Stomach (tissue), 9 donors: ENCODE results near the gene SIVA1. TPM values are rescaled to one million over a fixed set of nuclear protein-coding genes. Genes with fewer than 3 reads are reported as not detected.
A peak's percentile ranks its signal among the peaks of the same experiment; 100 is the strongest.

ENCODE experiments used
- DNase-seq, 2 donors: peaks; one replicate each; pipeline versions ENCODE4 v3.0.0 to v3.0.0-alpha.2; 2013 to 2019
- H3K27ac ChIP-seq, 5 donors: fragments of 200-600 bp in 4 of 5; sonication (generic) in 4 of 5; one replicate each; pipeline ENCODE4 v1.5.1; 2013 to 2019; ENCODE audit warnings: mild to moderate bottlenecking in 1 of 5, moderate library complexity in 1 of 5
- H3K27me3 ChIP-seq, 3 donors: fragments of 200-600 bp; sonication (generic); one replicate each; pipeline ENCODE4 v1.5.1; 2017 to 2019; ENCODE audit warnings: mixed run types in 1 of 3
- H3K36me3 ChIP-seq, 4 donors: fragments of 200-600 bp; sonication (generic); 1 replicate in 3 of 4; 2 replicates in 1 of 4; pipeline ENCODE4 v1.5.1; 2016 to 2019
- H3K4me1 ChIP-seq, 4 donors: fragments of 200-600 bp; sonication (generic); one replicate each; pipeline ENCODE4 v1.5.1; 2016 to 2019
- H3K4me3 ChIP-seq, 4 donors: fragments of 200-600 bp; sonication (generic) in 3 of 4; one replicate each; pipeline ENCODE4 v1.5.1; 2016 to 2019; ENCODE audit warnings: mild to moderate bottlenecking in 1 of 4
- H3K9me3 ChIP-seq, 4 donors: fragments of 200-600 bp; sonication (generic); one replicate each; pipeline ENCODE4 v1.5.1; 2016 to 2019
- EP300 ChIP-seq: sonication (generic); formaldehyde crosslinking; IDR thresholded peaks from one replicate; pipeline ENCODE4 v1.6.1; 2017; ENCODE audit warnings: antibody characterized with exemption
- POLR2A ChIP-seq, 4 donors: fragments of 450-650 bp; IDR thresholded peaks; one replicate each; pipeline ENCODE4 v1.6.1; 2016; ENCODE audit warnings: antibody characterized with exemption in 4 of 4, control low read depth in 2 of 4, mild to moderate bottlenecking in 1 of 4, moderate library complexity in 1 of 4
- POLR2AphosphoS5 ChIP-seq, 3 donors: sonication (generic); formaldehyde crosslinking; IDR thresholded peaks; one replicate each; pipeline ENCODE4 v1.6.1; 2016; ENCODE audit warnings: antibody characterized with exemption in 3 of 3
- WGBS, 5 donors: extraction: QIAGEN DNeasy Blood & Tissue Kit in 3 of 5; methylation state at CpG; one replicate each; pipeline versions ENCODE4 v1.1.5 to v1.1.7; 2013 to 2018; 5-methylcytosine and 5-hydroxymethylcytosine counted together
- intact Hi-C: fragments of 100-400 bp; cut with DNase I; formaldehyde crosslinking; loops from one replicate; pipeline ENCODE4 v1.15.1; 2023; ENCODE audit warnings: low total_unique reads
- polyA plus RNA-seq, 3 donors: library from polyadenylated mRNA; stranded (reverse); fragments of 200-250 nt; gene quantifications; one replicate each; pipeline ENCODE4 v1.2.3, GENCODE V29; 2013
- total RNA-seq, 5 donors: library from RNA; depleted of rRNA; stranded (reverse); fragments of >200 nt; gene quantifications; one replicate each; pipeline versions ENCODE4 v1.1.0 to v1.2.3, GENCODE V29; 2014 to 2016
- TF ChIP-seq, protein P1 (sequence below), 7 experiments: fragments of 450-650 bp in 4 of 7; fragments of 200-600 bp in 3 of 7; sonication (generic) in 3 of 7; IDR thresholded peaks; one replicate each; pipeline ENCODE4 v1.5.1; 2016 to 2019; ENCODE audit warnings: antibody characterized with exemption in 7 of 7, control low read depth in 2 of 7, mild to moderate bottlenecking in 1 of 7
- donor health status: healthy with polysubstance abuse.
- donor health status: Bipolar disorder and iron deficiency.
- donor health status: healthy.

The SIVA1 gene
- total and polyA plus RNA-seq, 8 donors, result 73.3 to 366 (median 230) TPM

- Histone ChIP-seq H3K4me1 (peaks cover 42 to 60% (median 51%) of the 10 kb centered on the region in 4 donors), H3K4me3 (peak overlapping the region; percentile 64 to 99 (median 92)), H3K27me3 (no peaks in the 10 kb centered on the region), H3K9me3 (no peaks in the 10 kb centered on the region), H3K27ac (peak overlapping the region; percentile 84 to 92 (median 91)), H3K36me3 (peaks cover 27 to 36% (median 36%) of the 10 kb centered on the region in 4 donors)
- 1 to 2% (median 1%) methylated on average over 13 to 30 of the region's 30 CpGs for WGBS, 5 donors
- intact Hi-C loops, result no loop called here
- DNase-seq, result no peak
- TF ChIP-seq, protein P1, sequence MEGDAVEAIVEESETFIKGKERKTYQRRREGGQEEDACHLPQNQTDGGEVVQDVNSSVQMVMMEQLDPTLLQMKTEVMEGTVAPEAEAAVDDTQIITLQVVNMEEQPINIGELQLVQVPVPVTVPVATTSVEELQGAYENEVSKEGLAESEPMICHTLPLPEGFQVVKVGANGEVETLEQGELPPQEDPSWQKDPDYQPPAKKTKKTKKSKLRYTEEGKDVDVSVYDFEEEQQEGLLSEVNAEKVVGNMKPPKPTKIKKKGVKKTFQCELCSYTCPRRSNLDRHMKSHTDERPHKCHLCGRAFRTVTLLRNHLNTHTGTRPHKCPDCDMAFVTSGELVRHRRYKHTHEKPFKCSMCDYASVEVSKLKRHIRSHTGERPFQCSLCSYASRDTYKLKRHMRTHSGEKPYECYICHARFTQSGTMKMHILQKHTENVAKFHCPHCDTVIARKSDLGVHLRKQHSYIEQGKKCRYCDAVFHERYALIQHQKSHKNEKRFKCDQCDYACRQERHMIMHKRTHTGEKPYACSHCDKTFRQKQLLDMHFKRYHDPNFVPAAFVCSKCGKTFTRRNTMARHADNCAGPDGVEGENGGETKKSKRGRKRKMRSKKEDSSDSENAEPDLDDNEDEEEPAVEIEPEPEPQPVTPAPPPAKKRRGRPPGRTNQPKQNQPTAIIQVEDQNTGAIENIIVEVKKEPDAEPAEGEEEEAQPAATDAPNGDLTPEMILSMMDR (IDR thresholded peaks at IDR 0.05), result no peak
- TF ChIP-seq POLR2AphosphoS5 (IDR thresholded peaks at IDR 0.05) (no peak), EP300 (no peak), POLR2A (IDR thresholded peaks at IDR 0.05) (no peak)
Measured at GRCh38 chr14:104753528-104754212, 723 bp downstream of the SIVA1 start.

DNA sequence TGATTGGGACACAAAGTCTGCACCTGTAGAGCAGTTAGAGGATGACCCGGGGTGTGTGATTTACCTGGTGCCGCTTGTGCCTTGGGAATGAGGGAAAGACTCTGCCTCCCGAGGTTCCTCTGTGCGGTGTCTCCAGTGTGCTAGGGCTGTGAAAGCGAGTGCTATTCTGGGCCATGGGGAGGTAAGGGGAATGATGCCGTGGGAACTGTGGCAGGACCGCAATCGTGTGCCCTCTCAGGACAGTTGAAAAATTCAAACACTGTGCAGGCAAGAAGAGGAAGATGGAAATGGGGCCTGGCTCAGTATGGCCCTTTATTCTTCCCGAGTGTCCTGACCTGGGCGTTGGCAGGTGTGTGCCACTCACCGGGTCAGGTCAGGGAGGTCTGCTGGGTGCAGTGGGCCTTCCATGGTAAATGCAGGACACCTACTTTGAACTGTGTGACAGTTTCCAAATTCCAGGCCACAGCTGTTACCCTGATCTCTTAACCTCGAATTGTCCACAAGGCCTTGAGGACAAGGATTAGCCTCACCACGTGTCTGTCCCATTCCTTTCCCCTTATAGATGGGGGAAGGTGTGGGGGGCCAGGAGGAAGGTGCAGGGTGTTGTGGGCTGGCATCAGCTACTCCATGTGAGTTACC, 1.4 kb downstream of the SIVA1 start:
- Histone ChIP-seq H3K27ac (peak overlapping the region in 2 of 5 donors; percentile 92), H3K9me3 (no peaks in the 10 kb centered on the region), H3K36me3 (peaks cover 34 to 43% (median 43%) of the 10 kb centered on the region in 4 donors), H3K27me3 (no peaks in the 10 kb centered on the region), H3K4me3 (peak overlapping the region; percentile 64 to 99 (median 92)), H3K4me1 (peaks cover 39 to 53% (median 44%) of the 10 kb centered on the region in 4 donors)
- WGBS, 5 donors, result 36 to 49% (median 46%) methylated on average over 13 of the region's 13 CpGs
- intact Hi-C loops, result no loop called here
- DNase-seq, result no peak
- TF ChIP-seq POLR2AphosphoS5 (IDR thresholded peaks at IDR 0.05), result no peak
- TF ChIP-seq, protein P1 (IDR thresholded peaks at IDR 0.05), result no peak
- no peak for TF ChIP-seq POLR2A (IDR thresholded peaks at IDR 0.05)
- TF ChIP-seq EP300, result no peak

DNA sequence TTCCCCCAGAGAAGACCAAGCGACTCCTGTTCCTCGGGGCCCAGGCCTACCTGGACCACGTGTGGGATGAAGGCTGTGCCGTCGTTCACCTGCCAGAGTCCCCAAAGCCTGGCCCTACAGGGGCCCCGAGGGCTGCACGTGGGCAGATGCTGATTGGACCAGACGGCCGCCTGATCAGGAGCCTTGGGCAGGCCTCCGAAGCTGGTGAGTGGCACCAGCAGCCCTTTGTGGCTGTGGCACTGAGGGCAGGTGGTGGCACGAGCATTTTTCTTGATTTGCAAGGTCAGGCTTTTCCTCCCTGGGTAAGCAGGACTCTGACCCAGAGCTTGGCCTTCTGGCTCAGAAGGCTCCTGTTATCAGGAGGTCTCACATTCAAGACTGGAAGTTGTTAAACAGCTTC, 2.7 kb downstream of the SIVA1 start:
- H3K27ac ChIP-seq, result no peak overlapping the region
- intact Hi-C loops, result no loop called here
- DNase-seq, result no peak
- H3K36me3 ChIP-seq, result peaks cover 40 to 56% (median 56%) of the 10 kb centered on the region in 4 donors
- peaks cover 32 to 44% (median 37%) of the 10 kb centered on the region in 4 donors for H3K4me1 ChIP-seq
- H3K9me3 ChIP-seq, result no peaks in the 10 kb centered on the region
- no peaks in the 10 kb centered on the region for H3K27me3 ChIP-seq
- H3K4me3 ChIP-seq, result no peak overlapping the region
- TF ChIP-seq POLR2AphosphoS5 (IDR thresholded peaks at IDR 0.05) (peak in 1 of 3 donors; percentile 5), POLR2A (IDR thresholded peaks at IDR 0.05) (no peak)
- TF ChIP-seq, protein P1 (IDR thresholded peaks at IDR 0.05), result no peak
- WGBS, 5 donors, result 36 to 64% (median 49%) methylated on average over 6 to 11 of the region's 11 CpGs

- H3K27ac ChIP-seq, result no peak overlapping the region
- H3K27me3 ChIP-seq, result no peaks in the 10 kb centered on the region
- no peak for TF ChIP-seq EP300
- TF ChIP-seq, protein P1 (IDR thresholded peaks at IDR 0.05), result no peak
- TF ChIP-seq POLR2AphosphoS5 (IDR thresholded peaks at IDR 0.05), result no peak
- TF ChIP-seq POLR2A (IDR thresholded peaks at IDR 0.05), result no peak
- no peaks in the 10 kb centered on the region for H3K9me3 ChIP-seq
- peaks cover 42 to 66% (median 66%) of the 10 kb centered on the region in 4 donors for H3K36me3 ChIP-seq
- WGBS, 5 donors, result 76 to 90% (median 84%) methylated on average over 8 to 27 of the region's 27 CpGs
- peaks cover 31 to 43% (median 36%) of the 10 kb centered on the region in 4 donors for H3K4me1 ChIP-seq
- no peak overlapping the region for H3K4me3 ChIP-seq
- DNase-seq, result no peak
- intact Hi-C loops, result no loop called here
Measured at GRCh38 chr14:104756477-104757237, 3.7 kb downstream of the SIVA1 start.
